ENCODE data around the gene PAX4. TPM values are rescaled to one million over a fixed set of nuclear protein-coding genes. Genes with fewer than 3 reads are reported as not detected.

The PAX4 gene
- total RNA-seq, 2 donors from 2014 or later: not detected

DNA sequence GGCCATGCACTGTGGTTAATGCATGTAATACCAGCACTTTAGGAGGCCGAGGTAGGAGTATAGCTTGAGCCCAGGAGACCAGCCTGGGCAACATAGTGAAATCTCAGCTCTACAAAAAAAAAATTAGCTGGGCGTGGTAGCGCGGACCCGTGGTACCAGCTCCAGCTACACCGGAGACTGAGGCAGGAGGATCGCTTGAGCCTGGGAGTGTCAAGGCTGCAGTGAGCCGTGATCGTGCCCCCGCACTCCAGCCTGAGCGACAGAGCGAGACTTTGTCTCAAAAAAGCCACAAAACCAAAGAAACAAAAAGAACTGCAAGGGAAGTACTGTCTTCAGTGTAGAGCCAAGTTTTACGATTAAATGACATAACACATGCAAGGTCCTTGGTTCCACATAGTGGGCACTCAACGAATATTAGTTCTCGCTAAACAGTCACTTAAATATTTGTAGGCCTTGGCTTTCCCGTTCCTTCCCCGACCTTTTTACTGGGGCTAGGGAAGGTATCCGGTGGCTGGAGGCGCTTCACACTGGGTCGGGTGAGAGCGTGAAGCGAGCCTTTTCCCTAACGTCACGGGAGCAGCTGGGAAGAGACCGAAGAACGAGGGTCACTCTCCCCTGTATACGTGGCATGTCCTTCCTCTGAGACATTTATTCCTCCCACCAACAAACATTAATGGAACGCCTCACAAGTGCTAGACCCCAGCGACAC, 33.1 kb upstream of the PAX4 start:
- H3K36me3 Mint-ChIP-seq (ENCODE audit: low read depth): peaks cover 5% of the 10 kb centered on the region
- ATAC-seq: no peak

DNA sequence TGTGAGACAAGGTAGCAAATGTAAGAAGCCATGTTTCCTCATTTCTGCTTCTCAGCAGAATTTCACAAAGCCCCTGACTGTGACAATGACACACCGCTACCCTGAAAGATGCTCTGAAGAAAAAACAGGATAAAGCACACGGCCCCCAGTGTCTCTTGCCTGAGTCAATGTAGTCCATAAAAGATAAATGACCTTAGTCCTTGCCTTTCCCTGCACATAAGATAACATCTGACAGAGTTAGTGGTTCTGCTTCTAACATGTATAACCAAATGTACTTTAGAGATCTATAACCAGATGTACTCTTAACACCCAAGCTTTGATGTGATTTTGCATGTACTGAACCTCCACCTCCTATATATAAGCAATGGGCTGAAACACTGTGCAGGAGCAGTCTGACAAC, 31.0 kb upstream of the PAX4 start:
- H3K36me3 Mint-ChIP-seq (ENCODE audit: low read depth): peaks cover 3% of the 10 kb centered on the region
- H3K4me1 Mint-ChIP-seq: peaks cover 27% of the 10 kb centered on the region
- H3K9me3 ChIP-seq (ENCODE audit: control insufficient read depth, low read length, poor library complexity, severe bottlenecking): no peaks in the 10 kb centered on the region
- ATAC-seq (no peak), DNase-seq (no peak)
- no peak overlapping the region for H3K4me3 Mint-ChIP-seq
- H3K27me3 Mint-ChIP-seq: peaks cover 11% of the 10 kb centered on the region
- no peak overlapping the region for H3K27ac Mint-ChIP-seq

More for the DNA sequence above, 33.1 kb upstream of the PAX4 start:
- peak overlapping the region; percentile 100 for H3K4me3 Mint-ChIP-seq
- peaks cover 5% of the 10 kb centered on the region for H3K27me3 Mint-ChIP-seq
- peaks cover 45% of the 10 kb centered on the region for H3K4me1 Mint-ChIP-seq
- no peak for DNase-seq
- no peak overlapping the region for H3K27ac Mint-ChIP-seq
- H3K9me3 ChIP-seq (ENCODE audit: control insufficient read depth, low read length, poor library complexity, severe bottlenecking): no peaks in the 10 kb centered on the region

DNA sequence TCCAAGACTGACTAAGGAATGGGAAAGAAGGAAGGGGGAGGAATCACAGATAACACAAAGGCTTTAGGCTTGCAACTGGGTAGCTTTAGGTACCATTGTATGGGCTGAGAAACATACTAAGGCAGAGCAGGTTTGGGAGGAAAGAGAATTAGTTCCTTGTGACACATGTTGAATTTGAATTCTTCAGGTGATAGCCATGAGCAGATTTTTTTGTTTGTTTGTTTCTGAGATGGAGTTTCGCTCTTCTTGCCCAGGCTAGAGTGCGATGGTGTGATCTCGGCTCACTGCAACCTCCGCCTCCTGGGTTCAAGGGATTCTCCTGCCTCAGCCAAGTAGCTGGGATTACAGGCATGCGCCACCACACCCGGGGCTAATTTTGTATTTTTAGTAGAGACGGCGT, 29.7 kb upstream of the PAX4 start:
- Mint-ChIP-seq H3K36me3 (ENCODE audit: low read depth) (peaks cover 3% of the 10 kb centered on the region), H3K27me3 (peaks cover 17% of the 10 kb centered on the region), H3K4me1 (peaks cover 15% of the 10 kb centered on the region), H3K27ac (no peak overlapping the region), H3K4me3 (no peak overlapping the region)
- no peak for ATAC-seq
- no peak for DNase-seq
- no peaks in the 10 kb centered on the region for H3K9me3 ChIP-seq (ENCODE audit: control insufficient read depth, low read length, poor library complexity, severe bottlenecking)

DNA sequence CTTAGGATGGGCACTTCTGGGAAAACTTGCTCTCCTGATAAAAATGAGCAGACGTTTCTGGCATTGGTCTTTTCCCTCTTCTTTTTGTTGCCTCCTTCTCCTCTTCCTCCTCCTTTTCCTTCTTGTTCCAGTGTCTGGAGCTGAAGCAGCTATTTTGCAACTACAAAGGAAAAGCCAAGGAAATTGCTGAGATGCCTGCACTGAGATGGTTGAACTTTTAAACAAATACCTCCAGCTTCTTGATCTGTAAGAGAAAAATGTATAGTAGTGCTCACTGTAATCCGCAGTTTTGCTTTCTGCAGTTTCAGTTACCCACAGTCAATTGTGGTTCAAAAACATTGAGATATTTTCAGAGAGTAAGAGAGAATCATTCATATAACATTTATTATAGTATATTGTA, 26.5 kb upstream of the PAX4 start:
- no peak overlapping the region for H3K4me3 Mint-ChIP-seq
- H3K27me3 Mint-ChIP-seq: peaks cover 33% of the 10 kb centered on the region
- peaks cover 3% of the 10 kb centered on the region for H3K36me3 Mint-ChIP-seq (ENCODE audit: low read depth)
- no peaks in the 10 kb centered on the region for H3K4me1 Mint-ChIP-seq
- no peak for DNase-seq
- H3K27ac Mint-ChIP-seq: no peak overlapping the region
- no peak for ATAC-seq
- no peaks in the 10 kb centered on the region for H3K9me3 ChIP-seq (ENCODE audit: control insufficient read depth, low read length, poor library complexity, severe bottlenecking)

DNA sequence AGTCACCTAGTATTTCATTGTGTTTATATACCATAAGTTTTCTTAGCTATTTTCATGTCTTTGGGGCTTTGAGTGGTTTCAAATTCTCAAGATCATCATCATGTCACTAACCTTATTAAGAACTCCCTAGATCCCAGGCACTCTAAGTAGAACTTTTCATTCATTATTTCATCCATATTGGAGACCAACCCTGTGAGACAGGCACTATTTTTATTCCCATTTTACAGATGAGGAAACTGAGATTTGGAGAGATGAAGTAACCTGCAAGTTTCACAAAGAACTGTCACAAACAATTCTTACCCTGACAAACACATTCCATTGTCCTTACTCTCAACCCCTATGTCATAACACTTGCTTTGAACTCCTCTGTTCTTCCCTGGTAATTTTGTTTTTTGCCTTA, 20.3 kb upstream of the PAX4 start:
- DNase-seq (no peak), ATAC-seq (no peak)
- Mint-ChIP-seq H3K27me3 (peaks cover 71% of the 10 kb centered on the region), H3K27ac (no peak overlapping the region), H3K36me3 (ENCODE audit: low read depth) (peaks cover 6% of the 10 kb centered on the region), H3K4me3 (no peak overlapping the region), H3K4me1 (no peaks in the 10 kb centered on the region)
- no peaks in the 10 kb centered on the region for H3K9me3 ChIP-seq (ENCODE audit: control insufficient read depth, low read length, poor library complexity, severe bottlenecking)

DNA sequence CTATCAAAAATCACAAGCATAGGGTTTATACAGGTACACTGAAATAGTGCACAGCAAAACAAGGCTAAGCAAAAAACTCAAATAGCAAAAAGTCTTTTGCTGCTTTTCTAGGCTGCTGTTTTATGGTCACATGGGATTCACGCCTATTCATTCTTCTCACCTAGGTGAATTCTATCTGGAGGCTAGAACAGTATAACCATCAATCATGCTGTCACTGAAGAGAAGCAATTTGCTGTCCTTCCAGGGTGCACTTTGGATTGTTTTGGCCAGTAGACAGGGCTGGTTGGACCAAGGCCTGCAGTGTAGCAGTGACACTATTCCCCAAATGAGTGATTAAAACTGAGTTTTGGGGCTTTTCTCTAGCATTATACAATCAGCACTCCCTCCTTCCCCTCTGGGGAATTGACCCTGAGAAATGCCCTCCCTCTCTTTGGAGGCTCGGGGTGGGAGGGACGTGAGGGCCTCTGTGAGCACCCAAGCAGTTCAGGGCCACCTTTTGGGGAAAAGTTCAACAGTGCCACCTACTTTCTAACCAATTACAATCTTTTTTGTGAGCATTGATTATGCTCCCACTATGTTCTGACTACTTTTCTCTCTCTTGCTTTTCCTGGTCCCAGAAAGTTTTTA, 17.8 kb upstream of the PAX4 start:
- no peak overlapping the region for H3K4me3 Mint-ChIP-seq
- H3K27ac Mint-ChIP-seq: no peak overlapping the region
- no peaks in the 10 kb centered on the region for H3K4me1 Mint-ChIP-seq
- H3K27me3 Mint-ChIP-seq: peaks cover 87% of the 10 kb centered on the region
- H3K36me3 Mint-ChIP-seq (ENCODE audit: low read depth): peaks cover 6% of the 10 kb centered on the region
- no peaks in the 10 kb centered on the region for H3K9me3 ChIP-seq (ENCODE audit: control insufficient read depth, low read length, poor library complexity, severe bottlenecking)
- ATAC-seq (no peak), DNase-seq (no peak)

DNA sequence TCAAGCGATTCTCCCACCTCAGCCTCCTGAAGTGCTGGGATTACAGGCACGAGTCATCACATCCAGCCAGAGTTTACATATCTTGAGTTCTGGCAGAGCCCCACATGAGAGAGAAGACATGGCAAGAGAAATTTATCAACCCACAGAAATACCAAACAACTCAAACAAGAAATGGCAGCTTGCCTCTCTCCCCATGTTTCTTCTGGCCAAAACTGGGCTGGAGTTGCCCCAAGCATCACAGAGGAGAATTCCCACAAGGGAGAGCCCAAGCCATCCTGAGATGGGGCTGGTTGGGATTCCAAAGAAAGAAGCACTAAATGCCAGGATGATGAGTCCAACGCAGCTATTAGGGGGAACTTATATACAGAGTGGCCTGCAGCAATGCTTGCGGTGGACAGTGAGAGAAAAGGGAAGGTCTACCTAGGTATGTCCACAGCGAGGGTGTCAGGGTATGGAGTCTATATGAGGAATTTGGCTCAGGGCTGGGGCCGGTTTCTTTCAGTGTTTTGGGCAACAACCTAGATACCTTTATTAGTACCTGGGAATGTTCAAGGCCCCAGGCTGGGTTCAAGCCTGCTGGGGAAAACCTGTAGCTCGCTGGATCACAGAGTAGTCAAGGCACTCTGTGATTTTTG, 14.5 kb upstream of the PAX4 start:
- peaks cover 3% of the 10 kb centered on the region for H3K4me1 Mint-ChIP-seq
- ATAC-seq (no peak), DNase-seq (no peak)
- H3K36me3 Mint-ChIP-seq (ENCODE audit: low read depth): peaks cover 4% of the 10 kb centered on the region
- no peaks in the 10 kb centered on the region for H3K9me3 ChIP-seq (ENCODE audit: control insufficient read depth, low read length, poor library complexity, severe bottlenecking)
- no peak overlapping the region for H3K27ac Mint-ChIP-seq
- H3K4me3 Mint-ChIP-seq: no peak overlapping the region
- peaks cover 57% of the 10 kb centered on the region for H3K27me3 Mint-ChIP-seq

DNA sequence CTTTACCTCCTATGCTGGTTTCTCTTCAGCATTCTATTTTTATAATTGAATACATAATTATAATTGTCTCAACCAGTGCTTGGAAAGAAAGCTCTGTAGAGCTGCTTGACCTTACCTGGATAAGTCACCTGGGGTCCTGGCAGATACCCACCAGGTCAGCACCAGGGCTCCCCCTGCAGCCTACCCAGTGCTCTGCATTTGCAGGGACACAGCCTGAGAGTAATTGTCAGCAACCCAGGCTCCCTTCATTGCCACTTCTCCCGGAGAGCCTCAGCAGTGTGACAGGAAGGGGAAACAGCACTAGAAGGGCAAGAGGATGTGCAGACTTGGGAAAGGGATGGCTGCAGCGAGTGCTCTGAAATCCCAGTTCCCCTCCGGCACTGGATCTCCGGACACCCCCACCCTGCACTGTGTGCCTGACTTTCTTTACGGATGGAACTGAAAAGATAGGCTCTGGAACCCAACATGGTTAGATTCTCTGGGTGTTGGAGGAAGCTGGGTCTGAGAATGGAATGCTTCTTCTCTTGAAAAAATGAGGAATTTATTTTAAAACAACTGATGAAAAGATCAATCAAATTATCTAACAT, 11.4 kb upstream of the PAX4 start:
- Mint-ChIP-seq H3K27ac (peak overlapping the region; percentile 53), H3K4me3 (no peak overlapping the region), H3K4me1 (peaks cover 3% of the 10 kb centered on the region), H3K27me3 (peaks cover 37% of the 10 kb centered on the region), H3K36me3 (ENCODE audit: low read depth) (no peaks in the 10 kb centered on the region)
- peak; percentile 54 for ATAC-seq
- H3K9me3 ChIP-seq (ENCODE audit: control insufficient read depth, low read length, poor library complexity, severe bottlenecking): no peaks in the 10 kb centered on the region
- no peak for DNase-seq

DNA sequence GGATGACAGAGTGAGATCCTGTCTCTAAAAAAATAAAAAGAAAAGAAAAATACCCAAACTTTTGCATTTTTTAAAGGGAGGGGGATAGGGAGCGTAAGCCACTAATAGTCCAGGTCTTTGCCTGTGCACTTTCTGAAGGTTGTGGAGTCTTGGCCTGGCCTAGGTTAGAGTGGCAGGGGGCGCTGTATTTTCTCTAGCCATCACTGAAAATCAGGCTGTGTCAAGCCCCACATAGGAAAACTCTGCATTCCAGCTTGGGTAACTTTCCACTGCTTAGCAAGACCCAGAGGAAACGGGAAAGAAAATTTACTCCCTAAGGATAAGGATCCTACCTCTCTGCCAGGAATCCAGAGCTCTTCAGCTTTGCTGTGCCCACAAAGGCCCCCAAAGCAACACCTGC, 10.5 kb upstream of the PAX4 start:
- H3K27ac Mint-ChIP-seq: peak overlapping the region; percentile 53
- no peaks in the 10 kb centered on the region for H3K36me3 Mint-ChIP-seq (ENCODE audit: low read depth)
- no peaks in the 10 kb centered on the region for H3K9me3 ChIP-seq (ENCODE audit: control insufficient read depth, low read length, poor library complexity, severe bottlenecking)
- ATAC-seq (no peak), DNase-seq (no peak)
- peaks cover 35% of the 10 kb centered on the region for H3K27me3 Mint-ChIP-seq
- H3K4me1 Mint-ChIP-seq: peaks cover 3% of the 10 kb centered on the region
- H3K4me3 Mint-ChIP-seq: no peak overlapping the region

DNA sequence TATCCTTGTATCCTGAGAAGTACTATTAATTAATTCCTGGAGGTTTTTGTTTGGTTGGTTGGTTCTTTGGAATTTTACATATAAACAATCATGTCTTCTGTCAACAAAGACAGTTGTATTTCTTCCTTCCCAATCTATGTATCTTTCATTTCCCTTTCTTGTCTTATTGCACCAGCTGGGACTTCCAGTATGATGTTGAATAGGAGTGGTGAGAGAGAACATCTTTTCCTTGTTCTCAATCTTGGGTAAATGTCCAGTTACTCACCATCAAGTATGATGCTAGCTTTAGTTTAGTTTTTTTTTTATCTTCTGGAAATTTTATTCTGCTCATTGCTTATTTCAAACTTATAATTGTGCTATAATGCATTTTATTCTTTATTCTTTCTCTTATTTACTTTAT, 7.4 kb upstream of the PAX4 start:
- Mint-ChIP-seq H3K4me1 (peaks cover 7% of the 10 kb centered on the region), H3K36me3 (ENCODE audit: low read depth) (no peaks in the 10 kb centered on the region), H3K27me3 (peaks cover 43% of the 10 kb centered on the region), H3K27ac (no peak overlapping the region), H3K4me3 (no peak overlapping the region)
- no peaks in the 10 kb centered on the region for H3K9me3 ChIP-seq (ENCODE audit: control insufficient read depth, low read length, poor library complexity, severe bottlenecking)
- no peak for DNase-seq
- no peak for ATAC-seq

DNA sequence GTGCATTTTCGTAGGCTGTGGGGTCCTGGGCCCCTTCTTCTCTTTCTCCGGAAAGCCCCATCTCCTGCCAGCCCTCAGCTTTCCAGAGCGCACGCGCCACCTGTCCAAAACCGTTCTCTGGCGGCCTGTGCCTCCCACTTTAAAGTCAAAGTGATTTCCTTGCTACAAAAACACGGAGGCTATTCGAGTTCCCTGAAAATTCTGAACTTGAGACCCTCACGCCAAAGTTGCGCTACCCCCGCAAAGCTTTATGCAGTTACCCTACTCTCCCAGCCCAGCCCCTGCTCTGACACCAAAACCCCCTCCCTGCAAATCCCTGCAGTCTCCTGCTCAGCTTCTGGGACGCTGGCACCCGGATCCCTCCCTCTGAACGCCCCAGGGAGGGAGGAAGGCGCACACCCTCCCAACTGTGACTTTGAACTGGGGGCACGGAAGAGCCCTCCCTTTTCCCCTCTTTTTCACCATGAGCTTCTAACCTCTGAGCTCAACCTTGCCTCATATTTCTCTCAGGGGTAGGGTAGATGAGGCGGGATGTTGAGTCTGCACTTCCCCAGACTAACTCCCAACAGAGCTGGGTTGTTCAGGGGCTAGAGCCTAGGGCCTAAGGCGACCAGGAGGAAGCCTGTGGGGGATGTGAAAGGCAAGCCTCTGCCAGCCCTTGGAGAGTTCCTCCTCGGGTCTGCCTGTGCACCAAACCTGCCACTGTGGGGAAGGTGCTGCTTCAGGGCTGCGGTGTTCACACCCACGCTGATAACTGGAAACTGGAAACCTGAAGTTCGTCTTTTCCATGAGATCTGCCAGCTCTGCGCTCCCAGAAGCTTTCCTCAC, 2.7 kb upstream of the PAX4 start:
- ATAC-seq (no peak), DNase-seq (no peak)
- Mint-ChIP-seq H3K36me3 (ENCODE audit: low read depth) (no peaks in the 10 kb centered on the region), H3K27me3 (peaks cover 89% of the 10 kb centered on the region), H3K27ac (no peak overlapping the region), H3K4me3 (no peak overlapping the region), H3K4me1 (peaks cover 9% of the 10 kb centered on the region)
- H3K9me3 ChIP-seq (ENCODE audit: control insufficient read depth, low read length, poor library complexity, severe bottlenecking): no peaks in the 10 kb centered on the region

DNA sequence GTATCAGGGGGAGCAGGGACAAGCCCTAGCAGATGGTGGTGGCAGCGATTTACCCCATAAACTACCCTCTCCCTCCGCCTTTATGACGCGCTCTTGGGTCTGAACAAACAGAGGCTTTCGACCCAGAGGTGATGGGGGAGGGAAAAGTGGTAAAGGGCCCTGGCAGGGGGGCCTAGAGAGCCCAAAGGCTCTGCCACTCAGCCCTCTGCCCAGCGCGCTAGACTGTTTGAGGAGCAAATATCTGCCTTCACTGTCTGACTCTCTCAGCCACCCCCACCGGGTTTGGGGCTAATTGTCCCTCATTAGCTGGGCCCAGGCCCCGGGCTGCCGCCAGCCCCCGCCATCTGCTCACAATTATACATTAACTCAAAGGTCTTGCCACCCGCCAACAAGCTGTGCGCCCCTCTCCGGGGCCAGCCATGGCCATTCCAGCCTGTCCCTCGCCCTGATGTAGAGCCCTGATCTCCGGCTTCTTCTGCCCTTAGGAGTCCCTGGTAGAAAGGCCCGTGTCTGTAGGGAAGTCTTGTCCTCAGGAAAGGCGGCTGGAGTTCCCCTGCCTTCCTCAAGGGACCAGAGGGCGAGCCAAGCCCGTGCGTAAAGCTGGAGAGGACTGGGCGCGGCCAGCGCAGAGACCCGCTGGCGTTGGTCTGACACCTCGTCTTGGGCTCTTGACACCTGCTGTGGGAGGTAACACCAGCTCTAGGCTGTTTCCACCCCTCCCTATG, 1.9 kb upstream of the PAX4 start:
- H3K9me3 ChIP-seq (ENCODE audit: control insufficient read depth, low read length, poor library complexity, severe bottlenecking): no peaks in the 10 kb centered on the region
- Mint-ChIP-seq H3K27ac (no peak overlapping the region), H3K4me3 (no peak overlapping the region), H3K4me1 (peaks cover 9% of the 10 kb centered on the region), H3K27me3 (peaks cover 93% of the 10 kb centered on the region), H3K36me3 (ENCODE audit: low read depth) (no peaks in the 10 kb centered on the region)
- DNase-seq: no peak
- no peak for ATAC-seq

All from T-helper 17 cell (primary cell).